ENCODE results near the gene ASB11.
A peak's percentile ranks its signal among the peaks of the same experiment; 100 is the strongest.

ASB11 gene, protein sequence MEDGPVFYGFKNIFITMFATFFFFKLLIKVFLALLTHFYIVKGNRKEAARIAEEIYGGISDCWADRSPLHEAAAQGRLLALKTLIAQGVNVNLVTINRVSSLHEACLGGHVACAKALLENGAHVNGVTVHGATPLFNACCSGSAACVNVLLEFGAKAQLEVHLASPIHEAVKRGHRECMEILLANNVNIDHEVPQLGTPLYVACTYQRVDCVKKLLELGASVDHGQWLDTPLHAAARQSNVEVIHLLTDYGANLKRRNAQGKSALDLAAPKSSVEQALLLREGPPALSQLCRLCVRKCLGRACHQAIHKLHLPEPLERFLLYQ
- 0.06 to 0.09 reads per million in 2 experiments for total RNA-seq

- no peak for DNase-seq (ENCODE audit: low read depth)
Measured at GRCh38 chrX:15315509-15315908, at the start of gene ASB11. ASB11 (minus strand) TSS chrX:15315640; CDS start chrX:15315605, 35 bp downstream.

DNA sequence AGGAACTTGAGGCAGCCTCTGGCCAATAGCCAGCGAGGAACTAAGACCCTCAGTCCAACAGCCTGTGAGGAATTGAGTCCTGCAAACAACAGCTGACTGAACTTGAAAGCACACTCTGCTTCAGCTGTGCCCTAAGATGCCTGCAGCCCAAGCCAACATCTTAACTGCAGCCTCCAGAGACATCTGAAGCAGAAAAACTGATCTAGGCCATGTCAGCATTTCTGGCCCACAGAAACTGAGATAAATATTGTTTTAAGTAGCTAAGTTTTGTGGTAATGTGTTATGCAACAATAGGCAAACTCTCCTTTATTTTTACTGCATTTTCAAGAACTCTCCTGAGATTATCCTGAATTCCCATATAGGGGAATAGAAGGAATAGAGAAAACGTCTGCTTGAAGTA is 44.3 kb upstream of the ASB11 start:
- no peak for DNase-seq (ENCODE audit: low read depth)

DNA sequence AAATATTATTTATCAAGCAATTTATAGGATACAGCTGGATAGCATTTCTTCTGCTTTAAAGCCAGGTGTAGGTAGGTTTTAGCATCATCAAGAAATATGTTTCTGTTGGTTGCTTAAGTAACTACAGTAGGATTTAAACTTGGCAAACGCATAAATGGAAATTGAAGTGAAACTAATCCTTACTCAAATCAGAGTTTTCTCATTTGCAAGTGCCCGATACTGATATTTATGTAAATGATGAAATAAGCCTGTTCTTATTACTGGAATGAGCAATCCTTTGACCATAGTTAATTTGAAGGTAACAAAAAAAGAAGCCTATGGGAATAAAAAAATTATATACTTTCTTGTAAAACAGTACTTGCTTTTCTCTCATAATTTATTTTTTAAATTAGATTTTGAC is 43.1 kb upstream of the ASB11 start:
- no peak for DNase-seq (ENCODE audit: low read depth)

DNA sequence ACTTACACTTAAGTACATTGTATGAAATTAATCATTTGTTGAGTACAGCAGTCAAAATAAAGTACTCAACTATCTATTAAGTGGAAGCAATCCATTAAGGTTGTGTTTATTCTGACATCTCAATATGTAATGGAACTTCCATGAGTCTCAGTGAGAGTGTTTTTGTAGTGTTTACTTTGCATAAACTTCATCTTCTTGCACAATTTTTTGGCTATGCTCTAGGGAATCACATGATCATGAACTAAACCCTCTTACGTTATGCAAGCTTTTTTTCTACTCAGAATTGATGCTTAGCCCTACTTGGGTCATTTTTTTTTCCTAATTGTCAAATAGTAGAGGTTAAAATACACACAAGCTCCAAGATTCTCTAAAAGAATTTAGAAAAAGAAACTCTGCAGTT is 41.0 kb upstream of the ASB11 start:
- DNase-seq (ENCODE audit: low read depth) = no peak

DNA sequence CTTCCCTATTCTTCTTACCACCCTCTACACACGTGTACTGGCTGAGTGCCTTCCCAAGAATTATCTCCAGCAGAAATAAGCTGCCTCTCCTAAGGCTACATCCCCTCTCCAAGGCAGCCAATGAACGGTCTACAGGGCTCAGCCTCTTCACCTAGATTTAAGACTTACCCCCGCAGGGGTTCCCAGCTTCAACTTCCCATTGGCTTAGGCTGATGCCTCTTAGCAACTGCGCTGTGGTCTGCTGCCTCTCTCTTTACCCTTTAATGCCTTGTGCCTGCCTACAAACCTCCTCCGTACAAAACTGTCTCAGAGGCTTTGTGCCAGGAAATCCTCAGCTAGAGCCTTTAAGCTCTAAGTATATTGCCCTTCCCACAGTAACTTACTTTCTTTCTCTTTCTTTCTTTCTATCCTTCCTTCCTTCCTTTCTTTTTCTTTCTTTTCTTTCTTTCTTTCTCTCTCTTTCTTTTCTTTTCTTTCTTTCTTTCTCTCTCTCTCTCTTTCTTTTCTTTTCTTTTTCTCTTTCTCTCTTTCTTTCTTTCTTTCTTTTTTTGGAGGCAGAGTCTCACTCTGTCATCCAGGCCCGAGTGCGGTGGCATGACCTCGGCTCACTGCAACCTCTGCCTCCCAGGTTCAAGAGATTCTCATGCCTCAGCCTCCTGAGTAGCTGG is 35.0 kb upstream of the ASB11 start:
- DNase-seq (ENCODE audit: low read depth) = no peak

DNA sequence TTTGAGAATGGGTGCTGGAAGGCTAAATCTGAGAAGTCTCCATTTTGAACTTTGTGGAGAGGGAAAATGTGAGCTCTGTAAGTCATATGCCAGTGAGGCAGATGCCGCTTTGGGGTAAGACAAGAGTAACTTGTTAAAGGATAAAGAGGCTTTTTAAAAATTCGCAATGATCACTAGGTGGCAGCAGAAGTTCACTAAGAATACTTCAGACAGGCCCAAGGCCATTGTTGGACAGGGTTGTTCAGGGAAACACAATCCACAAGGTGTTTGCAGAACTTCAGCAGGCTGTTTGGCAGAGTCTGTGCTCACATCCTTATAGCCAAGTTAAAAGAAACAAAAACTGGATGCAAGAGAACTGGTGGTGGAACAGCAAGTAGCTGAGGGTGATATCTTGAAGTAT is 33.6 kb upstream of the ASB11 start:
- DNase-seq (ENCODE audit: low read depth) = no peak

GRCh38 chrX:15345976-15346375 is 30.5 kb upstream of the ASB11 start:
- DNase-seq (ENCODE audit: low read depth) = no peak

DNA sequence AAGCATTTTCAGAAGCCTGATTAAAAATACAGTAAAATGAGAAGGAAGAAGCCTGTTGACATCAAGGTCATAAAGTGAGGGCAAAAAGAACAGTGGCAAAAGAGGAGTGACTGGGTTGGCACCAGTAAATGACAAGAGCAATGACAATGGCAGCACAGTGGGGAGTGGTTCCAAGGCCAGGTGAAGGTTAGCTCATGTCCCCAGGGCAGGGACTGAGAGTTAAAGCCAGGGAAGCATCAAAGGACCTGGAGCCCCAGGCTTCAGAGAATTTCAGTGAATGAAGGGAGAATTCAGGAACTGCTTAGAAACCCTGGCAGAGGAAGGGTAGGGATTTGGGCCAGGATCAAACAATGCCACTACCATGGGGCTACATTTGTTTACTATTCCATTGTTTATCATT is 28.7 kb upstream of the ASB11 start:
- no peak for DNase-seq (ENCODE audit: low read depth)

- DNase-seq (ENCODE audit: low read depth) = no peak
Measured at GRCh38 chrX:15343075-15343476, 27.6 kb upstream of the ASB11 start.

GRCh38 chrX:15340867-15341266 is 25.4 kb upstream of the ASB11 start:
- DNase-seq (ENCODE audit: low read depth) = no peak

DNA sequence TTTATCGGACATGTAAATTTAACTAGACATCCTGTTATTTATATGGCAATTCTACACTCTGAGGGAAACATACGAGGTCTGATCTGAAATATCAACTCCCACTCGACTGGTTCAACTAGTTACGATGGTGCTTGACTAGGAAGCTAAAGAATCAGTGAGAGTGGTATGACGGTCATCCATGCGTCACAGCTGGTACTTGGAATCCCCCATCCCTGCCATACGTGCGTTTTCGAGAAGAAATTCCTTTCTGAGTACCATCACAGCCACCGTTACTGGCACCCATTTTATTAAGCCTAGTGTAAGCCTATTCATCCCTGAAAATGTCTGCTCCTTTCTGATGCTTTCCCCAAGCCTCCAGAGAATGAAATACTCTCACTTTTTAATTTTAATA is 20.6 kb upstream of the ASB11 start:
- DNase-seq (ENCODE audit: low read depth) = peak; percentile 41

GRCh38 chrX:15335135-15336022 is 19.9 kb upstream of the ASB11 start, which contains the start of gene PIGA:
PIGA (minus strand) TSS chrX:15335523; CDS start chrX:15331930, 3,593 bp downstream.
- DNase-seq (ENCODE audit: low read depth) = peak; percentile 87

DNA sequence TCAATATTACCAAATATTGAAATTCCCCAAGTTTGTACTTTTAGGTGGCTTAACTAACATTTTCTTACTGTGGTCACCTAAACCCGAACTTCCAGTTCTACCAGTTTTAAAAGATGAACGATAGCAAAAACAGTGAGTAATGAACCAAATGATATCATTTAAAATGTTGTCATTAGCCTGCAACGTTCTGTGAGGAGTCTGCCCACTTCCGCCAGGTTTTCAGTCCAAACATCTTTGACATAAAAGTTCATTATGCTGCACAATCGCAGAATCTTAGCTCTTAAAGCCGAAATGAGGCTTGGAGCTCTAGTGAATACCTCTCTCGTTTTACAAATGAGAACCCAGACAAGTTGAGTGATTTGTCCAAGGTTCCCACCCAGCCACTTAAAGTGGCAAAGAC is 19.1 kb upstream of the ASB11 start:
- DNase-seq (ENCODE audit: low read depth) = peak; percentile 0

DNA sequence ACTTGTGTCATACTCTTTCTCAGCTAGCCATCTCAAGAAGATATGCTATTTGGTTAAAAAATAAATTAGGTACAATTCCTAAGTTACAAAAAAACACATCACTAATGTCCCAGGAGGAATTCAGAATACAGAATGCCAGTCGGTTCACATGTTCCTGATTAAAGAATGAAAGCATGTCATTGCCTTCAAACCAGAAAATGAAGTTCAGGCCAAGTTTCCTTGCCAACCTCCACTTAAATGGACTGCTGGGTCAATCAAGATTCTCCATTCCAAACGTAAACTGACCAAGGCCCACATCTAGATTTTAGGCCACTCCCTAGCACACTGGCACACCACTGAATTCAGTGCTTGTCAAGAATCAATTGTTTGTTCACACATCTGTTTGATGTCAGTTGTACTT is 13.4 kb upstream of the ASB11 start:
- DNase-seq (ENCODE audit: low read depth) = no peak

- no peak for DNase-seq (ENCODE audit: low read depth)
Measured at GRCh38 chrX:15328131-15328530, 12.7 kb upstream of the ASB11 start.

DNA sequence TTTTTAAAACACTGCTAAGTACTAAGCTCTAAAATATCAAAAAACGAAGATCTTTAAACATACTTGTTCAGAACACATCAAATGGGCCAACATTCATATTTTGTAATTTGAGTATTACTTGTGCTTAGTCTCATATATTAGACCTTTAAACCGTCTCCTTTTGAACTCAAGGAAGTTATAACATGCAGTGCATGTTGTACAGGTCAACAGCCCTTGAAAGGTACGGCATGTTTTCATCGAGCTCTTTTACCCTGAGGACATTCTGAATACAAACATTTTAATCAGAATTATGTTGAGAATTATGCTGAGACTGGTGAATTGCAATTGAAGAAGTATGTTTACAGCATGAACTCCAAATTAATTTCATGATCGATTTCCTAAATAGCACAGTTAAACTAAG is 7.0 kb upstream of the ASB11 start:
- DNase-seq (ENCODE audit: low read depth) = no peak

- no peak for DNase-seq (ENCODE audit: low read depth)
Measured at GRCh38 chrX:15322072-15322471, 6.6 kb upstream of the ASB11 start.

- DNase-seq (ENCODE audit: low read depth) = no peak
Measured at GRCh38 chrX:15321447-15321846, 6.0 kb upstream of the ASB11 start.

GRCh38 chrX:15320297-15320696 is 4.9 kb upstream of the ASB11 start:
- no peak for DNase-seq (ENCODE audit: low read depth)

DNA sequence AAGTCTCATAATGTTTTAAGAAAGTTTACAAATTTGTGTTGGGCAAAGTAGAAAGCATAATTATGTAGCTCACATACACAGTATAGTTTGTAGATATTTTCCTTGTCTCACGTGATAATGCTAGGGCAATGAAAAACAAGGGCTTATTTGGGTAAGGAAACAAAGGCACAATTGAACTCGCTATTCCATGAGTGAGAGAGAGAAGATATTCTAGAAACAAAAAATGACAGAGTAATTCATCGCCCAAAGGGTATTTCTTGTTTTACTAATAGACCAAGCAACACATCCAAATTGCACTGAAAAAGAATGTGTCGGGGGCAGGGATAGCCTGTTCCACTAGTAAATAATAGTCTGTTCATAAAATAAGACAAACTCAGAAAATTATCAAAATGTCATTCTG is 3.6 kb upstream of the ASB11 start:
- no peak for DNase-seq (ENCODE audit: low read depth)

DNA sequence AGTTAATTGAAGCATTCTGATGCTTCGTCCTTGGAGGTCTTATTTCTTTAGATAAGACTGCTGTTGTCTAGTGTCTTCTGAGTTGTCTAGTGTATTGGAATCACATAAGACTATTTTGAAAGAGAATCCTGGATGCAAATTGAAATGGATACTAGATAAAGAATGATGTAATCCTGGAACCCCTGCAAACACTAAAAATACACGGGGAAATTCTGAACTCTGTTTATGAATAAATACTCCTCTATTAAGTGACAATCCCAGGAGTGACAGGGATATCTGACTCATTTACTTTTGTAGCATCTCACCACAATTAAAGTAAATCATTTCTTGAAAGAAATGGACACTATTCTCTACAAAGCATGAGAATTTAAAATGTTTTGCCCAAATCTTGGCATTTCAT is 968 bp downstream of the ASB11 start:
- DNase-seq (ENCODE audit: low read depth) = no peak

DNA sequence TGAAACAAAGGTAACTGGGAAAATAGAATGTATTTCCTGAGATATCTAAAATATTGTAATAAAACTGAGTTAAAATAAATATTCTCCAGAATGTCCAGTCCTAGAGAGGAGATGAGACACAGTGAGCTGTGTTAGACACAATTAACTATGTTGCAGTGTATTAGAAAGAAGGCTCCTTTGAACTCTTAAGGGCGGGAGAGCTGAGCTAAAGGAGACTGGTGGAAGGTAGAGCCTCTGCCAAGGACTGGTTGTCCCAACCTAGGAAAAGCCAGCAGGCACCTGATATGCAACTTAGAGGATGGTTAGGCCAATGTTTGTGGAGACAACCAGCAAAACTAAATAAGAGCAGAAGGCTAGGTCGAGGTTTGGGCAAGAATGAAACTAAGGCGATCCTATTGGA is 4.3 kb downstream of the ASB11 start:
- DNase-seq (ENCODE audit: low read depth) = no peak

DNA sequence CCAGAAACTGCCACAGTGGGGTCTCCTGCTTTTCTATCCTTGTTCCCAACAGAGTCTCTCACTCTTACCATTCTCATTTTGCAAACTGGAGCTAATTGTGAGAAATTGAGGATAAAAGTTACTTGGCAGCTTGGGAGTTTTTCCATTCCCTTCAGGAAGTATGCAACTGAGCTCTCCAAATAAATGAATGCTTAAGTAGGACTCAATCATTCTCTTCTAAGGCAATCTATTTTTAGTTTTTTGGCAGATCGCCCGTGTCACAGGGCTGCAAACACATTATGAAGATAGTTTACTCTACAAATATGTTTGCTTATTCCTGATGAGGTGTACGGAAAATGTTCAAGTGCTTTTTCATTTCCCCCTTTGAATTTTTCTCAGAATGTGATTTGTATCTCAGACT is 5.3 kb downstream of the ASB11 start:
- DNase-seq (ENCODE audit: low read depth) = no peak
